HK-2 (cell line): ENCODE measurements around the gene IL36G.

Experiments used
- DNase-seq: peaks from one replicate; pipeline ENCODE4 v3.0.0-alpha.2; 2018; ENCODE audit not compliant: unreplicated experiment

Gene IL36G

GRCh38 chr2:112972423-112973086 is 5.3 kb upstream of the IL36G start:
- DNase-seq = no peak

GRCh38 chr2:112973156-112973555 is 4.7 kb upstream of the IL36G start:
- DNase-seq = no peak

- no peak for DNase-seq
Measured at GRCh38 chr2:112979731-112980130, 1.9 kb downstream of the IL36G start.

- no peak for DNase-seq
Measured at GRCh38 chr2:112980537-112980936, 2.7 kb downstream of the IL36G start.

- DNase-seq = no peak
Measured at GRCh38 chr2:112985090-112985489, 7.3 kb downstream of the IL36G start.

GRCh38 chr2:112989611-112990010 is 11.8 kb downstream of the IL36G start:
- DNase-seq = no peak

- no peak for DNase-seq
Measured at GRCh38 chr2:112993831-112994230, 16.0 kb downstream of the IL36G start.

- DNase-seq = no peak
Measured at GRCh38 chr2:112994648-112995047, 16.8 kb downstream of the IL36G start.

GRCh38 chr2:112995346-112995920 is 17.6 kb downstream of the IL36G start:
- no peak for DNase-seq

- DNase-seq = no peak
Measured at GRCh38 chr2:112996635-112997034, 18.8 kb downstream of the IL36G start.

GRCh38 chr2:112997151-112997550 is 19.3 kb downstream of the IL36G start:
- DNase-seq = no peak

- no peak for DNase-seq
Measured at GRCh38 chr2:113000436-113000835, 22.6 kb downstream of the IL36G start.

- DNase-seq = no peak
Measured at GRCh38 chr2:113002677-113003076, 24.9 kb downstream of the IL36G start.

- no peak for DNase-seq
Measured at GRCh38 chr2:113005030-113005509, 27.3 kb downstream of the IL36G start, which contains the start of gene IL36A. IL36A (plus strand) TSS chr2:113005459; CDS start chr2:113005872, 413 bp downstream.

- DNase-seq = no peak
Measured at GRCh38 chr2:113007250-113007649, 29.4 kb downstream of the IL36G start.

GRCh38 chr2:113009622-113010021 is 31.8 kb downstream of the IL36G start:
- no peak for DNase-seq

GRCh38 chr2:113010088-113010487 is 32.3 kb downstream of the IL36G start:
- no peak for DNase-seq

GRCh38 chr2:113011108-113011507 is 33.3 kb downstream of the IL36G start:
- no peak for DNase-seq

- DNase-seq = no peak
Measured at GRCh38 chr2:113012436-113013335, 34.9 kb downstream of the IL36G start.

GRCh38 chr2:113013336-113013661 is 35.5 kb downstream of the IL36G start:
- no peak for DNase-seq

- DNase-seq = no peak
Measured at GRCh38 chr2:113014067-113014466, 36.3 kb downstream of the IL36G start.

- DNase-seq = no peak
Measured at GRCh38 chr2:113015042-113015441, 37.2 kb downstream of the IL36G start.

- DNase-seq = no peak
Measured at GRCh38 chr2:113015655-113016054, 37.8 kb downstream of the IL36G start.
